ENCODE data around the gene NT5C2.

- TF ChIP-seq POLR2A (IDR thresholded peaks at IDR 0.05; ENCODE audit: low read length) (no peak), GATA1 (IDR thresholded peaks at IDR 0.05; ENCODE audit: low read depth, low read length) (no peak)
Observed at GRCh38 chr10:103127241-103127640, 65.8 kb downstream of the NT5C2 start.
